GM12878 (cell line): ENCODE data around the gene TBXAS1. TPM values are rescaled to one million over a fixed set of nuclear protein-coding genes. Genes with fewer than 3 reads are reported as not detected.

Experiments
- ATAC-seq: fragments of 200-7000 bp; cut with Tn5 transposase; 3 replicates; pipeline ENCODE4 v1.9.1; 2020; ENCODE audit warnings: mild to moderate bottlenecking, moderate library complexity
- BruUV-seq: library from RNA; stranded (reverse); fragments of 400-500 nt; replicated peaks from 2 replicates; lab custom pipeline; 2021; lab: Mats Ljungman, UMichigan
- CTCF ChIA-PET: fragments of 300-600 bp; sonication (Branson Sonifier 250); formaldehyde crosslinking; extraction: SDS; loops from one replicate; lab custom pipeline; 2021; ENCODE audit warnings: inconsistent platforms; lab: Yijun Ruan, JAX
- POLR2A ChIA-PET: fragments of 350-600 bp; formaldehyde crosslinking; extraction: SDS; loops from one replicate; lab custom pipeline; 2021; ENCODE audit warnings: inconsistent platforms; lab: Charles Lee
- RAD21 ChIA-PET: fragments of 300-600 bp; sonication (Branson Sonifier 250); formaldehyde crosslinking; loops from one replicate; lab custom pipeline; 2023; ENCODE audit warnings: antibody characterized with exemption; ENCODE audit not compliant: unreplicated experiment; lab: Charles Lee
- SMC1A ChIA-PET: fragments of 300-600 bp; sonication (Branson Sonifier 250); formaldehyde crosslinking; loops from one replicate; lab custom pipeline; 2023; ENCODE audit not compliant: unreplicated experiment, uncharacterized antibody; lab: Charles Lee
- DNase-seq: peaks from one replicate; pipeline ENCODE4 v3.0.0-alpha.2; 2011; ENCODE audit warnings: low read depth, low spot score
- FAIRE-seq: peaks from 3 replicates; lab custom pipeline; 2011; peaks lifted over from hg19 to GRCh38; lab: Jason Lieb, UNC
- H2AFZ ChIP-seq: 2 replicates; pipeline ENCODE4 v1.6.0; 2011; ENCODE audit warnings: low read depth, low read length, control low read depth; ENCODE audit not compliant: control insufficient read depth
- H3K27ac ChIP-seq: 2 replicates; pipeline ENCODE4 v1.5.1; 2011; ENCODE audit warnings: control low read depth; ENCODE audit not compliant: control insufficient read depth, insufficient read depth
- H3K27me3 ChIP-seq, 2 experiments: replicated peaks in 1 of 2; 2 replicates each; pipeline versions ENCODE4 v1.6.0 to v1.6.1; 2011; ENCODE audit warnings: low read length in 1 of 2; ENCODE audit not compliant: control insufficient read depth in 2 of 2, insufficient read depth in 2 of 2
- H3K36me3 ChIP-seq, 2 experiments: 2 replicates each; pipeline ENCODE4 v1.5.1; 2011; ENCODE audit warnings: low read length in 1 of 2; ENCODE audit not compliant: control insufficient read depth in 2 of 2, insufficient read depth in 2 of 2
- H3K4me1 ChIP-seq: 2 replicates; pipeline ENCODE4 v1.6.1; 2011; ENCODE audit warnings: mild to moderate bottlenecking, low read length, moderate library complexity, mixed read lengths; ENCODE audit not compliant: control insufficient read depth, insufficient read depth
- H3K4me2 ChIP-seq: 2 replicates; pipeline ENCODE4 v1.6.0; 2011; ENCODE audit warnings: control low read depth; ENCODE audit not compliant: control insufficient read depth, insufficient read depth
- H3K4me3 ChIP-seq: fragments of 200-600 bp; sonication (generic); 2 replicates; pipeline ENCODE4 v1.5.1; 2016
- H3K79me2 ChIP-seq: 2 replicates; pipeline ENCODE4 v1.6.0; 2011; ENCODE audit warnings: low read length; ENCODE audit not compliant: control insufficient read depth, insufficient read depth
- H3K9ac ChIP-seq: 2 replicates; pipeline ENCODE4 v1.8.0; 2011; ENCODE audit warnings: low read length, control low read depth, mixed read lengths; ENCODE audit not compliant: control insufficient read depth, insufficient read depth
- H3K9me3 ChIP-seq: replicated peaks from 3 replicates; pipeline ENCODE4 v1.5.1; 2011; ENCODE audit warnings: mild to moderate bottlenecking, low read length; ENCODE audit not compliant: control insufficient read depth, insufficient read depth
- H4K20me1 ChIP-seq: 2 replicates; pipeline ENCODE4 v1.6.0; 2011; ENCODE audit not compliant: control insufficient read depth, insufficient read depth
- BCL11A ChIP-seq: IDR thresholded peaks from 2 replicates; pipeline ENCODE4 v1.6.1; 2011; ENCODE audit warnings: low read depth, low read length
- CBX5 ChIP-seq: sonication (generic); IDR thresholded peaks from 2 replicates; pipeline ENCODE4 v1.6.1; 2016; ENCODE audit warnings: low read depth, moderate library complexity, mild to moderate bottlenecking, inconsistent platforms
- FOS ChIP-seq: IDR thresholded peaks from 3 replicates; pipeline ENCODE4 v1.6.1; 2011; ENCODE audit warnings: borderline replicate concordance; ENCODE audit not compliant: insufficient read length; ENCODE audit errors: extremely low read depth
- KDM1A ChIP-seq: fragments of 200-600 bp; sonication (generic); IDR thresholded peaks from 2 replicates; pipeline ENCODE4 v1.6.1; 2016; ENCODE audit warnings: borderline replicate concordance
- NR2C2 ChIP-seq: IDR thresholded peaks from 2 replicates; pipeline ENCODE4 v1.6.1; 2011; ENCODE audit warnings: borderline replicate concordance, low read depth; ENCODE audit not compliant: control insufficient read depth, insufficient read length
- PAX8 ChIP-seq: fragments of 450-650 bp; IDR thresholded peaks from 2 replicates; pipeline ENCODE4 v1.6.1; 2017; ENCODE audit warnings: mild to moderate bottlenecking, moderate library complexity
- RB1 ChIP-seq: fragments of 450-650 bp; formaldehyde crosslinking; IDR thresholded peaks from 2 replicates; pipeline ENCODE4 v1.6.1; 2017; ENCODE audit warnings: mild to moderate bottlenecking, borderline replicate concordance
- SIX5 ChIP-seq: IDR thresholded peaks from 2 replicates; pipeline ENCODE4 v1.6.1; 2011; ENCODE audit warnings: mild to moderate bottlenecking, low read depth, low read length, moderate library complexity; ENCODE audit not compliant: severe bottlenecking
- SMAD1 ChIP-seq: fragments of 450-650 bp; IDR thresholded peaks from 2 replicates; pipeline ENCODE4 v1.6.1; 2018; ENCODE audit warnings: mild to moderate bottlenecking, low read depth; ENCODE audit not compliant: partially characterized antibody
- SREBF1 ChIP-seq: IDR thresholded peaks from 2 replicates; pipeline ENCODE4 v1.6.1; 2012; ENCODE audit warnings: mild to moderate bottlenecking, low read length
- SUPT20H ChIP-seq: IDR thresholded peaks from 2 replicates; pipeline ENCODE4 v1.6.1; 2011; ENCODE audit warnings: low read depth, mild to moderate bottlenecking, low read length, moderate library complexity, borderline replicate concordance; ENCODE audit not compliant: control insufficient read depth
- ZBED1 ChIP-seq: IDR thresholded peaks from 2 replicates; pipeline ENCODE4 v1.6.1; 2016; ENCODE audit warnings: borderline replicate concordance
- whole genome bisulfite sequencing: methylation state at CpG from one replicate; pipeline ENCODE4 v1.1.6; 2016; ENCODE audit warnings: low lambda C conversion rate; ENCODE audit not compliant: insufficient replicate concordance, insufficient coverage; ENCODE audit errors: missing lambda C conversion rate; 5-methylcytosine and 5-hydroxymethylcytosine counted together
- in situ Hi-C: fragments of 300-500 bp; cut with MboI; formaldehyde crosslinking; loops from 9 replicates; pipeline ENCODE4 v1.14.3; 2018; ENCODE audit warnings: mixed read lengths
- intact Hi-C: fragments of 100-400 bp; cut with micrococcal nuclease; formaldehyde crosslinking; loops from one replicate; pipeline ENCODE4 v1.14.2; 2022; ENCODE audit not compliant: unreplicated experiment
- polyA plus RNA-seq, 11 experiments: library from polyadenylated mRNA; depleted of rRNA in 4 of 11; unstranded in 6 of 11; stranded (reverse) in 5 of 11; fragments of >200 nt; fragmentation: Nextera tagmentation in 4 of 11; fragmentation: Illumina TruSeq in 1 of 11; extraction: Ambion mirVana in 4 of 11; extraction: Trizol in 1 of 11; gene quantifications; 1 replicate in 1 of 11; 2 replicates in 10 of 11; pipeline versions ENCODE4 v1.2.1 to v1.2.3, GENCODE V29; 2011 to 2016; ENCODE audit warnings: inconsistent platforms in 2 of 11, missing spikeins in 2 of 11, low read depth in 1 of 11
- total RNA-seq, 4 experiments: library from RNA; depleted of rRNA in 3 of 4; stranded (reverse); fragments of >200 nt in 3 of 4; fragmentation: Illumina TruSeq in 1 of 4; extraction: Trizol in 1 of 4; gene quantifications; 2 replicates each; pipeline versions ENCODE4 v1.2.1 to v1.2.3, GENCODE V29; 2013 to 2021
- TF ChIP-seq, protein P1 (sequence below), 3 experiments: IDR thresholded peaks in 2 of 3; conservative IDR thresholded peaks in 1 of 3; 2 replicates each; pipeline ENCODE4 v1.5.1; 2011; ENCODE audit warnings: low read depth in 3 of 3, low read length in 3 of 3, mild to moderate bottlenecking in 3 of 3, control low read depth in 2 of 3, moderate library complexity in 2 of 3, inconsistent platforms in 1 of 3, mixed read lengths in 1 of 3; ENCODE audit not compliant: control insufficient read depth in 2 of 3, insufficient read depth in 1 of 3; ENCODE audit errors: extremely low read depth in 1 of 3
- TF ChIP-seq, protein P2 (sequence below): IDR thresholded peaks from 2 replicates; pipeline ENCODE4 v1.6.1; 2012; ENCODE audit warnings: low read depth, low read length, improper control_type of control experiment
- TF ChIP-seq, protein P3 (sequence below): IDR thresholded peaks from 2 replicates; pipeline ENCODE4 v1.6.1; 2012; ENCODE audit warnings: low read depth, low read length, improper control_type of control experiment

Gene TBXAS1
- total and polyA plus RNA-seq, 10 of the 15 experiments (the other 5 are each of a cell fraction or from before 2014, with no cell fraction given) = 1.5 to 32.7 (median 16.3) TPM

DNA sequence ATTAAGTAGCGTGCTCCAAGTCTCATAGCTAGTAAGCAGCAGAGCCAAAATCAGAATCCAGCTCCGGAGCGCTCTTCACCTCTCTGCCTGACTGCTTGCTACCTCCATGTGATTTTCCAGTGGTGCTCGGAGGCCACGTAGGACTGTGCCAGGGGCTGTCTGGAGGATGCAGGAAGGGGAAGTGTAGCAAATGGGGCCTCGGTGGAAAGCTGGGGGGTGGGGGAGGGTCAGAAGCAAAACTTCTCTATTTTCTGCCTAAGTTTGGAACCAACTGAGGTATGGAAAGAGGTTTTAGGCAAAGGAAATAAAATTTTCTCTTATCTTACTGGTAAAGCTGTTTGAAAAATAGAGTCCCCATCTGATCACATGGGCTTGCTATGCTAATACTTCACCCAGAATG is 108.7 kb downstream of the TBXAS1 start:
- ChIA-PET CTCF (interaction anchor here (1.3 kb wide), 1 partner anchor 10 kb away, joined by 5 read pairs; no protein-coding TSS in a partner anchor), SMC1A (interaction anchor here (1.0 to 2.1 kb wide), 4 partner anchors 9 to 63 kb away, joined by 3 to 9 read pairs (median 4); no protein-coding TSS in a partner anchor), RAD21 (no interaction called here), POLR2A (no interaction called here)
- in situ Hi-C loops = no loop called here
- no peaks in the 10 kb centered on the region for H3K4me1 ChIP-seq
- intact Hi-C loops = no loop called here
- 80% methylated on average over 6 of the region's 6 CpGs for WGBS
- H3K4me3 ChIP-seq = no peak overlapping the region
- H3K27me3 ChIP-seq = no peaks in the 10 kb centered on the region
- no peaks in the 10 kb centered on the region for H3K36me3 ChIP-seq
- no peak overlapping the region for H3K9ac ChIP-seq
- TF ChIP-seq, protein P1, sequence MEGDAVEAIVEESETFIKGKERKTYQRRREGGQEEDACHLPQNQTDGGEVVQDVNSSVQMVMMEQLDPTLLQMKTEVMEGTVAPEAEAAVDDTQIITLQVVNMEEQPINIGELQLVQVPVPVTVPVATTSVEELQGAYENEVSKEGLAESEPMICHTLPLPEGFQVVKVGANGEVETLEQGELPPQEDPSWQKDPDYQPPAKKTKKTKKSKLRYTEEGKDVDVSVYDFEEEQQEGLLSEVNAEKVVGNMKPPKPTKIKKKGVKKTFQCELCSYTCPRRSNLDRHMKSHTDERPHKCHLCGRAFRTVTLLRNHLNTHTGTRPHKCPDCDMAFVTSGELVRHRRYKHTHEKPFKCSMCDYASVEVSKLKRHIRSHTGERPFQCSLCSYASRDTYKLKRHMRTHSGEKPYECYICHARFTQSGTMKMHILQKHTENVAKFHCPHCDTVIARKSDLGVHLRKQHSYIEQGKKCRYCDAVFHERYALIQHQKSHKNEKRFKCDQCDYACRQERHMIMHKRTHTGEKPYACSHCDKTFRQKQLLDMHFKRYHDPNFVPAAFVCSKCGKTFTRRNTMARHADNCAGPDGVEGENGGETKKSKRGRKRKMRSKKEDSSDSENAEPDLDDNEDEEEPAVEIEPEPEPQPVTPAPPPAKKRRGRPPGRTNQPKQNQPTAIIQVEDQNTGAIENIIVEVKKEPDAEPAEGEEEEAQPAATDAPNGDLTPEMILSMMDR (IDR thresholded peaks at IDR 0.05 in 2 of 3, conservative IDR thresholded peaks at IDR 0.05 in 1 of 3; ENCODE audit: control insufficient read depth in 2 of 3, extremely low read depth in 1 of 3, insufficient read depth in 1 of 3, low read depth in 3 of 3, low read length in 3 of 3) = no peak
- TF ChIP-seq, protein P2, sequence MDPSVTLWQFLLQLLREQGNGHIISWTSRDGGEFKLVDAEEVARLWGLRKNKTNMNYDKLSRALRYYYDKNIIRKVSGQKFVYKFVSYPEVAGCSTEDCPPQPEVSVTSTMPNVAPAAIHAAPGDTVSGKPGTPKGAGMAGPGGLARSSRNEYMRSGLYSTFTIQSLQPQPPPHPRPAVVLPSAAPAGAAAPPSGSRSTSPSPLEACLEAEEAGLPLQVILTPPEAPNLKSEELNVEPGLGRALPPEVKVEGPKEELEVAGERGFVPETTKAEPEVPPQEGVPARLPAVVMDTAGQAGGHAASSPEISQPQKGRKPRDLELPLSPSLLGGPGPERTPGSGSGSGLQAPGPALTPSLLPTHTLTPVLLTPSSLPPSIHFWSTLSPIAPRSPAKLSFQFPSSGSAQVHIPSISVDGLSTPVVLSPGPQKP = no peak
- TF ChIP-seq ZBED1 = no peak
- no peak for TF ChIP-seq PAX8
- no peak for TF ChIP-seq NR2C2
- TF ChIP-seq, protein P3, sequence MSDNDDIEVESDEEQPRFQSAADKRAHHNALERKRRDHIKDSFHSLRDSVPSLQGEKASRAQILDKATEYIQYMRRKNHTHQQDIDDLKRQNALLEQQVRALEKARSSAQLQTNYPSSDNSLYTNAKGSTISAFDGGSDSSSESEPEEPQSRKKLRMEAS = no peak
- no peak for TF ChIP-seq SMAD1
- no peak for TF ChIP-seq CBX5
- TF ChIP-seq RB1 = no peak
- TF ChIP-seq SUPT20H = no peak
- no peak for TF ChIP-seq SREBF1
- no peak for TF ChIP-seq BCL11A
- no peak for TF ChIP-seq FOS
- TF ChIP-seq KDM1A = no peak
- no peak for TF ChIP-seq SIX5
- H4K20me1 ChIP-seq = no peaks in the 10 kb centered on the region
- ATAC-seq = no peak
- DNase-seq = no peak
- no peaks in the 10 kb centered on the region for H3K79me2 ChIP-seq
- H3K4me2 ChIP-seq = no peak overlapping the region
- no peaks in the 10 kb centered on the region for H3K9me3 ChIP-seq
- BruUV-seq = no TSS peak
- H3K27ac ChIP-seq = no peak overlapping the region
- no peak for FAIRE-seq
- no peak overlapping the region for H2AFZ ChIP-seq
